Sigmoid colon (tissue), 7 donors: ENCODE data around the gene PRRT1. TPM values are rescaled to one million over a fixed set of nuclear protein-coding genes. Genes with fewer than 3 reads are reported as not detected.
A peak's percentile ranks its signal among the peaks of the same experiment; 100 is the strongest.

Experiments
- DNase-seq: peaks from one replicate; pipeline ENCODE4 v3.0.0-alpha.2; 2019
- H3K27ac ChIP-seq, 4 donors: fragments of 200-600 bp; sonication (generic); one replicate each; pipeline ENCODE4 v1.5.1; 2016 to 2019; ENCODE audit warnings: mild to moderate bottlenecking in 1 of 4
- H3K27me3 ChIP-seq, 3 donors: fragments of 200-600 bp; sonication (generic); one replicate each; pipeline ENCODE4 v1.5.1; 2019; ENCODE audit warnings: mild to moderate bottlenecking in 1 of 3
- H3K36me3 ChIP-seq, 4 donors: fragments of 200-600 bp; sonication (generic); one replicate each; pipeline ENCODE4 v1.5.1; 2016 to 2019
- H3K4me1 ChIP-seq, 4 donors: fragments of 200-600 bp; sonication (generic); one replicate each; pipeline ENCODE4 v1.5.1; 2017 to 2019
- H3K4me3 ChIP-seq, 4 donors: fragments of 200-600 bp; sonication (generic); one replicate each; pipeline ENCODE4 v1.5.1; 2017 to 2019; ENCODE audit warnings: mild to moderate bottlenecking in 2 of 4, moderate library complexity in 1 of 4
- H3K9me3 ChIP-seq, 4 donors: fragments of 200-600 bp in 3 of 4; sonication (generic) in 3 of 4; one replicate each; pipeline versions ENCODE4 v1.5.1 to v1.6.1; 2013 to 2019
- EP300 ChIP-seq, 4 donors: sonication (generic); formaldehyde crosslinking; IDR thresholded peaks; one replicate each; pipeline ENCODE4 v1.6.1; 2017; ENCODE audit warnings: antibody characterized with exemption in 4 of 4
- POLR2A ChIP-seq, 2 donors: fragments of 450-650 bp; IDR thresholded peaks; one replicate each; pipeline ENCODE4 v1.6.1; 2016; ENCODE audit warnings: antibody characterized with exemption in 2 of 2, mild to moderate bottlenecking in 2 of 2, moderate library complexity in 2 of 2
- POLR2AphosphoS5 ChIP-seq, 4 donors: sonication (generic); formaldehyde crosslinking; IDR thresholded peaks; one replicate each; pipeline ENCODE4 v1.6.1; 2017; ENCODE audit warnings: antibody characterized with exemption in 4 of 4
- WGBS, 2 donors: extraction: QIAGEN DNeasy Blood & Tissue Kit; methylation state at CpG; one replicate each; pipeline ENCODE4 v1.1.7; 2013; 5-methylcytosine and 5-hydroxymethylcytosine counted together
- intact Hi-C: fragments of 100-400 bp; cut with DNase I; formaldehyde crosslinking; loops from one replicate; pipeline ENCODE4 v1.15.1; 2023
- polyA plus RNA-seq, 3 donors: library from polyadenylated mRNA; stranded (reverse); fragments of 200-250 nt; gene quantifications; one replicate each; pipeline ENCODE4 v1.2.3, GENCODE V29; 2013
- total RNA-seq, 4 donors: library from RNA; depleted of rRNA; stranded (reverse); fragments of >200 nt; gene quantifications; one replicate each; pipeline ENCODE4 v1.1.0, GENCODE V29; 2016
- TF ChIP-seq, protein P1 (sequence below), 4 experiments: fragments of 450-650 bp in 3 of 4; fragments of 200-600 bp in 1 of 4; IDR thresholded peaks; one replicate each; pipeline ENCODE4 v1.5.1; 2016 to 2019; ENCODE audit warnings: antibody characterized with exemption in 4 of 4, mild to moderate bottlenecking in 3 of 4, moderate library complexity in 2 of 4
- donor health status: healthy with polysubstance abuse.
- donor health status: Bipolar disorder and iron deficiency.
- donor health status: healthy.

Gene PRRT1
- total and polyA plus RNA-seq, 7 donors: 0.46 to 6.1 (median 2.5) TPM

DNA sequence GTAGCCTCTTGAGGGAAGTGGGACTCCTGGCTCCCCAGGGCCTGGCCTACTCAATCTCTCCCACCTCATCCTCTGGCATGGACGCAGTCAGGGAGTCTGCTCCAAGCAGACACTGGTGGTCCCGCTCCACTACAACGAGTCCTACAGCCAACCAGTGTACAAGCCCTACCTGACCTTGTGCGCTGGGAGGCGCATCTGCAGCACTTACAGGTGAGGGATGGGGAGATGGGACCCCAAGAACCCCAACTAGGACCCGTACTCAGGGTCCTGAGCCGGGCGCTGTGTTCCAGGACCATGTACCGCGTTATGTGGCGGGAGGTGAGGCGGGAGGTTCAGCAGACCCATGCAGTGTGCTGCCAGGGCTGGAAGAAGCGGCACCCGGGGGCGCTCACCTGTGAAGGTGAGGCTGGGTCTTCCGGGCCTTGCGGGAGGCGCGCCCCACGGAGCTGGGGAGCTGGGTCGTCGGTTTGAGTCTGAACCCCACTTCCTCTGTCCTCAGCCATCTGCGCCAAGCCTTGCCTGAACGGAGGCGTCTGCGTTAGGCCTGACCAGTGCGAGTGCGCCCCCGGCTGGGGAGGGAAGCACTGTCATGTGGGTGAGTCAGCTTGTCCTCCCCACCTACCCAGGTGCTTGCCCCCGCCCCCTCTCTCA lies 14.8 kb upstream of the PRRT1 start:
- TF ChIP-seq EP300 (IDR thresholded peaks at IDR 0.05): no peak
- TF ChIP-seq, protein P1, sequence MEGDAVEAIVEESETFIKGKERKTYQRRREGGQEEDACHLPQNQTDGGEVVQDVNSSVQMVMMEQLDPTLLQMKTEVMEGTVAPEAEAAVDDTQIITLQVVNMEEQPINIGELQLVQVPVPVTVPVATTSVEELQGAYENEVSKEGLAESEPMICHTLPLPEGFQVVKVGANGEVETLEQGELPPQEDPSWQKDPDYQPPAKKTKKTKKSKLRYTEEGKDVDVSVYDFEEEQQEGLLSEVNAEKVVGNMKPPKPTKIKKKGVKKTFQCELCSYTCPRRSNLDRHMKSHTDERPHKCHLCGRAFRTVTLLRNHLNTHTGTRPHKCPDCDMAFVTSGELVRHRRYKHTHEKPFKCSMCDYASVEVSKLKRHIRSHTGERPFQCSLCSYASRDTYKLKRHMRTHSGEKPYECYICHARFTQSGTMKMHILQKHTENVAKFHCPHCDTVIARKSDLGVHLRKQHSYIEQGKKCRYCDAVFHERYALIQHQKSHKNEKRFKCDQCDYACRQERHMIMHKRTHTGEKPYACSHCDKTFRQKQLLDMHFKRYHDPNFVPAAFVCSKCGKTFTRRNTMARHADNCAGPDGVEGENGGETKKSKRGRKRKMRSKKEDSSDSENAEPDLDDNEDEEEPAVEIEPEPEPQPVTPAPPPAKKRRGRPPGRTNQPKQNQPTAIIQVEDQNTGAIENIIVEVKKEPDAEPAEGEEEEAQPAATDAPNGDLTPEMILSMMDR (IDR thresholded peaks at IDR 0.05): no peak
- no peak for TF ChIP-seq POLR2AphosphoS5 (IDR thresholded peaks at IDR 0.05)
- no peak for TF ChIP-seq POLR2A (IDR thresholded peaks at IDR 0.05)
- peak overlapping the region in 3 of 4 donors; percentile 5 to 16 (median 6) for H3K27ac ChIP-seq

DNA sequence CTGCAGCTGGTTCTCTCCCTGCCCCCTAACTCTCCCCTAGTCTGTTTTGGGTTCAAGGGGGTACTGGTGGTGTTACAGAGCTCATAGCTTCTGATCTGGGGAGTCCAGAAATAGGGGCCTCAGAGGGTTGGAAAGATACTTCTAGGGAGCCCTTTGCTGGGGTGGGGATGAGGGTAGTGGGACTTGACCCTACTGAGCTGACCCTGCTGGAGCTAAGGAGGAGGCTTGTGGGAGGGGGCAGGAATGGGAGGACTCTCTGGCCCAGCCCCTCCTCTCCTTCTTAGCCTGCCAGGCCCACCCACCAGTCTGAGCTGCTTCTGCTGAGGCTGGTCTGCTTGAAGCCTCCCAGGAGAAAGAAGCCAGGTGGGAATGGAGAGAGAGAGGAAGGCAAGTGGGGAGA lies 12.6 kb upstream of the PRRT1 start, which contains the start of gene EGFL8:
EGFL8 (plus strand) TSS at position 301 of the 400 bp plus-strand sequence. CDS start 1,571 bp downstream, outside the sequence.
- Histone ChIP-seq H3K4me3 (no peak within 1 kb of the TSS), H3K27ac (peak within 1 kb of the TSS; percentile 53 to 60 (median 56)), H3K36me3 (peaks cover 8 to 76% (median 25%) of the 10 kb centered on the region in 4 donors), H3K27me3 (no peaks in the 10 kb centered on the region), H3K4me1 (peaks cover 0 to 3% (median 0%) of the 10 kb centered on the region in 4 donors), H3K9me3 (no peaks in the 10 kb centered on the region)
- intact Hi-C loops: no loop called here
- TF ChIP-seq POLR2AphosphoS5 (IDR thresholded peaks at IDR 0.05): no peak
- TF ChIP-seq, protein P1 (IDR thresholded peaks at IDR 0.05): no peak
- no peak for TF ChIP-seq EP300 (IDR thresholded peaks at IDR 0.05)
- TF ChIP-seq POLR2A (IDR thresholded peaks at IDR 0.05): no peak
- DNase-seq: no peak

More for the DNA sequence above, 14.8 kb upstream of the PRRT1 start:
- intact Hi-C loops: no loop called here
- Histone ChIP-seq H3K4me1 (peaks cover 0 to 3% (median 0%) of the 10 kb centered on the region in 4 donors), H3K4me3 (no peak overlapping the region), H3K27me3 (no peaks in the 10 kb centered on the region), H3K9me3 (no peaks in the 10 kb centered on the region), H3K36me3 (peaks cover 27 to 90% (median 29%) of the 10 kb centered on the region in 4 donors)
- 89 to 93% methylated on average over 30 of the region's 30 CpGs for WGBS, 2 donors
- no peak for DNase-seq

DNA sequence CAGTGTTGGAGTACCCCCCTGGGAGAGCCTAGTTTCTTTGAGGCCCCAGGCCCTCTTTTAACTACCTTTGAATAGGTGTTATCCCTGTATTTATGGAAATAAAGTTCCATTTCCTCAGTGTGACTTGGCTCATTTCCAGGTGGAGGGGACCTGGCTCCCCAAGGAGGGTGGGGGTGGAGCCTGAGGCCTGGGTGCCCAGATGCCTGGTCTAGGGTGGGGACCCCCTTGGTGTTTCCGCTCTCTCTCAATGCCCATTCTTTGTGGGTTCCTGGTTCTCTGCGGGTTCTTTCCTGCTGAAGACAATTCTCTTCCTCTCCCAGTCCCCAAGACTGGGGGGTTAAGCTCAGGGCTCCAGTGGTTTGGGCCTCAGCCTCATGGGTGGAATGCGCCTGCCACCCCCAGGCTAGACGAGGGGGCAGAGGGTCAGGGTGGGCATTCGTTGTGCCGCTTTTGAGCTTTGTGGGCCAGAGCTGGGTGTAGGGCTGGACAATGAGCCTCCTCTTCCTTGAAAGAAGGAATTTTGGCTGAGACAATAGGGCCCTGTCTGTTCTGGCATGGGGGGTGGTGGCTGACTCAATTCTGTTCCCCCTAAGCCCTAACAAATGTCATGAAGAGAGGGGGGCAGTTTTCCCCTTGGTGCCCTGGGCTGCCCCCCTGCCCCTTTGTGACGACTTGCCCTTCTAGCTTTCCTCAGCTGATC lies 12.0 kb upstream of the PRRT1 start:
- Histone ChIP-seq H3K36me3 (peaks cover 10 to 74% (median 24%) of the 10 kb centered on the region in 4 donors), H3K9me3 (no peaks in the 10 kb centered on the region), H3K27me3 (no peaks in the 10 kb centered on the region), H3K27ac (peak overlapping the region; percentile 53 to 60 (median 56)), H3K4me3 (no peak overlapping the region), H3K4me1 (peaks cover 0 to 3% (median 0%) of the 10 kb centered on the region in 4 donors)
- intact Hi-C loops: no loop called here
- TF ChIP-seq, protein P1 (IDR thresholded peaks at IDR 0.05): no peak
- TF ChIP-seq POLR2A (IDR thresholded peaks at IDR 0.05) (no peak), EP300 (IDR thresholded peaks at IDR 0.05) (no peak), POLR2AphosphoS5 (IDR thresholded peaks at IDR 0.05) (no peak)
- WGBS, 2 donors: 92% methylated on average over 7 of the region's 7 CpGs
- DNase-seq: no peak

DNA sequence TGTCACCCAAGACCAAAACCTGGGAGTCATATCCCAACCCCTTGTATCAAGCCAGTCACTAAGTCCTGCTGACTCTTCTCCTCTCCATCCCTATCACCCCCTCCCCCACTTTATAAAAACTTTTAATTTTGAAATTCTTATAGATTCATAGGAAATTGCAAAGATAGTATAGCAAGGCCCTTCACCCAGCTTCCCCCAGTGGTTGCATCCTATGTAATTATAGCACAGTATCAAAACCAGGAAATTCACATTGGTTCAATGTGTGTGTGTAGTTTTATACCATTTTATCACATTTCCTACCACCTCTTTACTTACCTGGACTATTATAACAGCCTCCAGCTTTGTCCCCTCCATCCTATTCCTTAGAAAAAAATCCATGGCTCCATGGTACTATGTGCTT lies 6.3 kb upstream of the PRRT1 start:
- DNase-seq: no peak
- intact Hi-C loops: loop anchor here (10.0 kb wide), 1 partner anchor 113 kb away; no protein-coding TSS in a partner anchor
- H3K27me3 ChIP-seq: no peaks in the 10 kb centered on the region
- no peak overlapping the region for H3K4me3 ChIP-seq
- H3K36me3 ChIP-seq: peaks cover 14 to 57% (median 20%) of the 10 kb centered on the region in 4 donors
- H3K4me1 ChIP-seq: peaks cover 0 to 25% (median 19%) of the 10 kb centered on the region in 4 donors
- no peak overlapping the region for H3K27ac ChIP-seq
- TF ChIP-seq EP300 (IDR thresholded peaks at IDR 0.05) (no peak), POLR2A (IDR thresholded peaks at IDR 0.05) (no peak), POLR2AphosphoS5 (IDR thresholded peaks at IDR 0.05) (no peak)
- TF ChIP-seq, protein P1 (IDR thresholded peaks at IDR 0.05): no peak
- no peaks in the 10 kb centered on the region for H3K9me3 ChIP-seq
